HS-27A (cell line): ENCODE data around the gene SULT4A1.

Experiments
- DNase-seq: peaks from one replicate; pipeline ENCODE4 v3.0.0-alpha.2; 2012; ENCODE audit warnings: low read depth, missing footprints

The SULT4A1 gene

DNA sequence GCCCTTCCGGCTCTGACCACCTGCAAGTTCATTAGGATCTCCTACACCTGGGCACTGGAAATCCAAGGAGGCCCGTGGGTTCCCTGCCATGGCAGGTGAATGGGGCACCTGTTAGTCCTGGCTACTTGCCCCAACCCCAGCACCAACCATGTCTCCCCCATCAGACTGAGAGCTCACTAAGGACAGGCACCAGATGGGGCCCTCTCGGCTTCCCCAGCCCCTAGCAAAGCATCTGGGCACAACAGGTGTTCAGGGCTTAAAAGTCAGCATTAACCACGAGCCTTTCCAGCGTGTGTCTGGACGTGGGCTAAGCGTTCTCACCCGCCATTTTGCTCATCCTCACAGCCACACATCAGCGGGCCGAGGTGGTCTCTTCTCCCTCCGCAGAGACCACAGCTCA lies 2.2 kb downstream of the SULT4A1 start:
- no peak for DNase-seq

DNA sequence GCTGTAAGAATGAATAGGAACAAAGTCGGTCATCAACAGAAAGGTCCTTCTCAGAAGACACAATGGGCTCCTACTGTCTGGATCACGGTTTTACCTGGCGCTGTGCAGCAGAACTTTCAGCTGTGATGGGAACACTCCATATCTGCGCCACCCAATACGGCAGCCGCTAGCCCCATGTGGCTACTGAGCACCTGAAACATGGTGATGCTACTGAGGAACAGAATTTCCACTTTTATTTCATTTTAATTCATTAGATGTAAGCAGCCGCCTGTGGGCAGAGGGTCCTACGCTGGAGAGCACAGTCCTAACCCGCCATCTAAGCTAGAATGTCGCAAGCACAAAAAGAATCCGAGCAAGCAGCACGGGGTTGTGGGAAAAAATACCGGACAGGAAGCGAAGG lies 2.7 kb downstream of the SULT4A1 start:
- no peak for DNase-seq

DNA sequence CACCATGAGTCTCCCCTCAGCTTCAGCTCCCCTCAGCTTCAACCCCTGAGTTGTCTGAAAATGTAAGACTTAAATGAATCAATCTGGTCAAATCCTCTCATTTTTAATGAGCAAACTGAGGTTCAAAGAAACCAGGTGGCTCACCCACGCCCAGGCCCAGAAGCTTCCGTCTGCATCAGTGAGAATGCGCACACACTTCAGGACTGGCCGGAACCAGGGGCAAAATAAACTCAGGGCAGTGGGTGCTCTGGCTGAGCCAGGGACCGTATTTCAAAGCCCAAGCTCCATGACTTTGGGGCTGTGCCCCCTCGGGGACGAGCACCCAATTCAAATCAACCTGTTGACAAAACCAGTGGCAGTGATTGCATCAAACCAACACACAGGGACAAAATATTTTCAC lies 3.1 kb downstream of the SULT4A1 start:
- no peak for DNase-seq

DNA sequence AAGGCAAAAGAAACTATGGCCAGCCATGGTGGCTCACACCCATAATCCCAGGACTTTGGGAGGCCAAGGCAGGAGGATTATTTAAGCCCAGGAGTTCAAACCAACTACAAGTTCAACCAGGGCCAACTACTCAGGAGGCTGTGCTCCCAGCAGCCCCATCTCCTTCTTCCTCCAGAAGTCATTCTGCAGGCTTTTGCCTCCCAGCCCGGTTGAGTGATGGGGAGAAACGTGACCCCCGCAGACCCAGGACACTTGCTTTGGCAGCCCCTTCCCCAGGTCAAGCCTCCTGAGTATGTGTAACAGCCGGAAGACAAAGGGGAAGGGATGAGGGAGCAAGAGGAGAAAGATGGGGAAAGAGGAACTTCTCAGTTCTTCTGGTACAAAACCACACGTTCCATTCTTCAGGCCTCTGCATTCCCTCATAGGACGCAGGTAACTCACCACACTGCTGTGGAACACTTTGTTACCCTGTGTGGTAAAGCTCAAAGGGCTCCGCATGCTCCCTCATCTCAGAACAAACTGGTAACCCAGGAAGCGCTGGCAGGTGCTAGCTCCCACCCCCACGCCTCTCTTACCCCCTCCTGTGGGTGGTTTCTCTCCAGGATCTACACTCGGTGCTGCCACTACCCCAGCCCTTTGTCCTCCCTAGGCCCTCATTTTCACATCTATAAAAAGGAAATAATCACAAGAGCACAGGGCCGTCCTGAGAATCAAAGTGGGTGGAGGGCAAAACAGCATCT lies 4.0 kb downstream of the SULT4A1 start:
- DNase-seq = no peak

DNA sequence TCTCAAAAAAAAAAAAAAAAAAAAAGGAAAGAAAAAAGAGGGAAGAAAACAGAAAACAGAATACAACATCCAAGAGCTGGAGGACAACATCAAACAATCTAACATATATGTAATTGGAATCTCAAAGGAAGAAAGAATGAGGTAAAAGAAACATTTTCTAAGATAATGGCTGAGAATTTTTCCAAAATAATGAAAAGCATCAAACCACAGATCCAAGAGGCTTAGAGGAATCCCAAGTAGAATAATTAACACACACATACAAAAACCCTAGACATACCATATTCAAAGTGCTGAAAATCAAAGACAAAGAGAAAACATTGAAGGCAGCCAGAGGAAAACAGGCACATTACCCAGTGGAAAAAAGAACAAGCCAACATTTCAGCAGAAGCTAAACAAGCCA lies 4.9 kb downstream of the SULT4A1 start:
- DNase-seq = no peak

DNA sequence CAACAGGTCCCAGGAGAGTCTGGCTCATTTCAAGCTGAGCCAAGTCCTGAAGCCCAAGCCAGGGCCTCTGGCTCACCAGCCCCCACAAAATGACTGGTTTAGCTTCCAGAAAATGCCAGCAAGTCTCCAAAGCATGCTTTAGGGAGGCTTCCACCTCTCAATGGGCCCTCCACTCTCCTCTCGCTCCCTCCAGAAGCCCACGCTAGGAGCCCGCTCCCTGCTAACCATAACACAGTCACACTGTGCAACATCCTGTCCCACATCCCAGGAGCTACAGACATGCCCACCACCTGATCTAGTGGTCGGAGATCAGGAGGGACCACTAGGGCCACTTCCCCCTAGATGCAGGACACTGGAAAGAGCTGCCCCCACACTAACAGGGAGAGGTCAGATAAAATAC lies 6.9 kb downstream of the SULT4A1 start:
- DNase-seq = no peak

DNA sequence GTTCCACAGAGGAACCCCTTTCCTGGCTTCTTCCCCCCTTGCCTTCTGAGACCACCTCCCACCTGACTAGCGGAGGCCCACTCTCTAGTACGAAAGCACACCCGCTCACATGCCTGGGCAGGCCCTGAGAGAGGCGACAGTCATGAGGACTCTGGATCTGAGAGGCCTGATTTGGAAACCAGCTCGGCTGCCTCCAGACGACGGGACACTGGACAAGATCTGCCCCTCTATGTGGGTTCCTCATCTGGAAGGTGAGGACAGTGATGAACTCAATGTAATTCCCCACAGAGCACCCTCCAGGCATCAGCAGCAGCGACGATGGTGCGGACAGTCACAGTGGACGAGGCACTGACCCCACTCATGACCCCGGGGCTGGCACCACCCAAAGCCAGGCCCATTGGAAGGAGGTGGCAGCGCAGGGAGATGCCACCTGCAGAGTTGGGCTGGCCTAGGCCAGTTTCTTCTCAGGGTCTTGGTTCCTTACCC lies 7.5 kb downstream of the SULT4A1 start:
- no peak for DNase-seq

DNA sequence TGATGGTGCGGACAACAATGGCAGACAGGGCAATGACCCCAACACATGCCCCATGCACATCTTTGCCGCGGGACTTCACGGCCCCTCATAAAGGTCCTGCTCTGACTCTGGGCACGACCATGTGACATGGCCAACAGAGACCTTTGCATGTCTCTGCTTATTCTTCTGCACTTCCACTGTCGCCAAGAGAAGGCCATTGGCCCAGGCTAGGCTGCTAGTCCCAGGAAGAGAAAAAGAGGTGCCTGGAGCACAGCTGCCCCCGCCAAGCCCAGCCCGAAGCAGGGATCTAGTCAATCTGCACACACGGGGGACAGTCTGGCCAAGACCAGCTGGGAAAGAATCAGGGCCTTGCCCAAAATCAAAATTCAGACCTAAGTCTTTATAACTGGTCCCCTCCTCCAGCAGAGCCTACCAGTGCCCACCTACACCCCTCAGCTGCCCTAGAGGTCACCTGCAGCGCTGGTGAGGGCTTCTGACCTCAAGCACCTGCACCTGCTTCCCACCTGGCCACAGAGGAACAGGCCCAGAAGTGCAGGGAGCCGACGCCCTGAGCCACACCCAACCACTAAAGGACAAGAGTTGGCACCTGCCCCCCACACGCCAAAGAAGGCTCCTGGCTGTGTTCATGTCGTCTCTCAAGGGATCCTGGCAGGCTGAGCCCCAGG lies 8.1 kb downstream of the SULT4A1 start:
- no peak for DNase-seq

DNA sequence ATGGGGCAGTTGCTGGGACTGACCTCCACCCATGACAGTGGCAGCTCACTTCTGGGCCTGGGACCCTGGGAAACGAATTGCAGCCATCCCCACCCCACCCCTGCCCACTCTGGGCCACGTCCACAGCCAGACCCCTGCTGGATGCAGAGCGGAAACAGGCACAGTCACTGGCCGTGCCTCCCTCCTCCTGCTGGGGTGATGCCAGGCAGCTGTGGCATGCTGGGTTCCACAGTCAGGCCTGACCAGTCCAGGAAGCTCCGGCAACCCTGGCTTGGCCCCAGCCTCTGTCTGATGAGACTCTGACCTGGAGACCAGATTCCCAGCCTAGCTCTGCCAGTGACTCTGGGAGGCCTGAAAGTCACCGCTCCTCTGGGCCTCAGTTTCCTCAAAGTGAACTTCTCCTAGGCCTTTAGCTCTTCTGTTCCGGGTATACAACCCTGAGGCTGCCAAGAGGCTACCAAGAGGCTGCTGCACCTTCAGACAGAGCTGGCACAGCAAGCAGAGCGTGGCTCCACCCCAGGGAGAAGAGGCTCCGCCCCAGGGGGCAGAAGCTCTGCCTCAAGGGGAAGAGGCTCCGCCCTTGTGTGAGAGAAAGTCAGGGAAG lies 8.9 kb downstream of the SULT4A1 start:
- no peak for DNase-seq

DNA sequence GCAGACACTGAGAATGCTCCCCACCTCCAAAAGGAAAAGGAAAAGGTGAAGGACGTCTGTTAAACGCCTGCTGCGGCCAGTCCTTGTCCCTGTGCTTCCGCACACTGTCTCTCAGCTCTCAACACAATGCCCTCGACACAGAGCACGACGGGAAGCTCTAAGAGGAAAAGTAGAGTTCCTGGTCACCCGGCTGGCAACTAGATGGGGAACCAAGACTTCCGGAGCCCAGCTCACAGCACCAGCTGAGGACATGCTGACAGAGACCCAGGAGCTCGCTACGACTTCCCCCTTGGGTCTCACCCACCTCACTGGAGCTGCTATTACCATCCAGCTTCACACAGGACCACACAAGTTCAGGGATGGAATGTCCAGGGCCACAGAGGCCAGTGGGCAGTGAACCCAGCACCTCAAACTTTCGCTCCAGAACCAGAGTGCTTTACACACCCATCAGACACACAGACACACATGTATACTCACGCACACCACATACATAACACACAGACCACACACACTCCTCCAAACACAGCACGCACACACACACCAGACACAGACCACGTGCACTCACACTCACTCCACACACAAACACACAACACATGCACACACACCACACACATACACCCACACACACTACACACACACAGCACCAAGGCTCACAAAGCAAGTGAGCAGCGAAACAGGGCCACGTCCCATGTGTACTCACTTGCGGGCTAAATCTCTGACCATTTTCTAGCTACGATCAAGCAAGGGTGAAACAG lies 9.6 kb downstream of the SULT4A1 start:
- no peak for DNase-seq

DNA sequence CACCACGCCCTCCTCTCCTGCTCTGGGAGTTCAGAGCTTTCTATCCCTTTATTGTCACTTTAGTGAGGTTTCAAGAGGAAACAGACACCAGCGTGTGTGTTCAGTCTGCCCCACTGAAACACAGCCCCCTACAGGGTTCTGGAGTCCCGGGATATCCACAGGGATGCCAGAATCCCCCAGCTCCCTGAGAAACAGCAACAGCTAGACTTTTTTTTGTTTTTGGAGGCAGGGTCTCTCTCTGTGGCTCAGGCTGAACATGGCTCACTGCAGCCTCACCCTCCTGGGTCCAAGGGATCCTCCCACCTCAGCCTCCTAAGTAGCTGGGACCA lies 10.4 kb downstream of the SULT4A1 start:
- no peak for DNase-seq

DNA sequence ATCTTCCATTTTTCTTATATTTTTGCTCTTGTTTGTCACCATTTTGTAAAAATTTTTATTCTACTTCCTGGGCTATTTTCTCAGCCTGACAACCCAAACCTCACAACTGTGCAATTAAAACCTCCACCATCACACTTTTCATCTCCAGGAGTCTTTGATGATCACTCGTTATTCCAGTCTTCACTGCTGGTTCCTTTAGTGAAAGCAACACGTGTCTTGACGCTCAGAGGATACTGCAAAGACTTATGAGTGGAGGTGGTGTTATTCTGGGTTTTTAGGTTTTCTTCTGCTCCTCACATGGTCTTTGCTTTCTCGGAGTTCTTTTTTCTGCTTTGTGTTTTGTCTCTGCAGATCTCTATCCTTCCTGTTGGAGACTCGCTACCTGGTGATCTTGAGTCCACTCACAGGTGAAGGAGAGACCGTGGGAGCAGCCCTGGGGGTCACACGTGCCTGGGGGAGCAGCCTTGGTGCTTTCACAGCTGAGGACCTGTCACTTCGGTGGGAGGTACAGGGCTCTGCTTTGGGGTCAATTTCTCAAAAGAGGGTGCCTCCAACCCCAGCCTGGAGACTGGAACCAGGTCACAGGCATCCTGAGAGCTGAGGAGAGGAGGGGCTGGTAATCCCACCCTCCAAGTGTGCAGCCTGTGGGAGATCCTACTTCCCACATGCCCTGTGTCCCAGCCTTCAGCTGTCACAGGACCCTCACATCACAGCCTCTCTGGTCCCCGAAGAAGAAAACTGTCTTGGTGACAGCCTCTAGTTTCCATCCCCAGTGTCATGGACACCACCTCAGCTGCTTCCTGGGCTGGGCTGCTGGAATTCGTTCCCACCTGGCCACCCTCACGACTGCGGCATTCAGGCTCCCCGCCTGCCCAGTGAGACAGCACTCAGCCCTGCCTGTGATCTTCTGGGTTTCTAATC lies 11.0 kb downstream of the SULT4A1 start:
- no peak for DNase-seq

DNA sequence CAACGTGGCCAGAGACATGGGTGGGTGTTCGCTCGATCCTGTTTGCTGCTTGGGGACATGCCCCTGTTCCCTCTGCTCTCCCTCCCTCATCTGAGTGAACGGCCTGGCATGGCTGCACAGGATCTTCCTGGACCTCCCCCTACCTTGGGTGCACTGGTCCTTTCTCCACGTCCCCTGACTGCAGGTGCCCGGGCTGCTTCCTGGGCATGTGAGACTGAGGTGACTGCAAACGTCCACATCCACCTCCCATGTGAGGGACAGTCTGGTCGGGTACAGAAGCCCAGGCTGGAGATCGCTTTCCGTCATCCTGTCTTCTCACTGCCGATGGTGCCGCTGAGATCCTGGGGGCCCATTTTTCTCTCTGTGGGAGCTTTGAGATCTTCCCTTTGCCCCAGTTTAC lies 11.8 kb downstream of the SULT4A1 start:
- no peak for DNase-seq

DNA sequence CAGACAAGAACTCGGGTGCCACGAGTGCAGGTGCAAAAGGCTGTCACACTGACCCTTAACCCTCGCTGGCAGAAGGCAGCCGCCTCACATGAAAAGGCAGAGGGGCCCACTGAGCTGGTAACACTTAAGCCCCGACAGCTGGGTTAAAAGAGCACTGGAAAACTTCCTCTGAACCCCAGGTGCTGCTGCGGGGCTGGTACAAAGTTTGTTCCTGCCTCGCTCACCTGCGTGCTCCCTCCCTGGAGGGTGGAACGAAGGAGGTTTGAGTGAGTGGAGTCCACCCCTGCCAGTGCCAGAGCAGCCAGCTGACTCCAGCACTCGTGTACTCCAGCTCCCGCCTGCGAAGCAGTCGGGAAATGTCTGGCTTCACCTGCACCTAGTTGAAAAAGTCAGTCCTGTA lies 12.6 kb downstream of the SULT4A1 start:
- no peak for DNase-seq

DNA sequence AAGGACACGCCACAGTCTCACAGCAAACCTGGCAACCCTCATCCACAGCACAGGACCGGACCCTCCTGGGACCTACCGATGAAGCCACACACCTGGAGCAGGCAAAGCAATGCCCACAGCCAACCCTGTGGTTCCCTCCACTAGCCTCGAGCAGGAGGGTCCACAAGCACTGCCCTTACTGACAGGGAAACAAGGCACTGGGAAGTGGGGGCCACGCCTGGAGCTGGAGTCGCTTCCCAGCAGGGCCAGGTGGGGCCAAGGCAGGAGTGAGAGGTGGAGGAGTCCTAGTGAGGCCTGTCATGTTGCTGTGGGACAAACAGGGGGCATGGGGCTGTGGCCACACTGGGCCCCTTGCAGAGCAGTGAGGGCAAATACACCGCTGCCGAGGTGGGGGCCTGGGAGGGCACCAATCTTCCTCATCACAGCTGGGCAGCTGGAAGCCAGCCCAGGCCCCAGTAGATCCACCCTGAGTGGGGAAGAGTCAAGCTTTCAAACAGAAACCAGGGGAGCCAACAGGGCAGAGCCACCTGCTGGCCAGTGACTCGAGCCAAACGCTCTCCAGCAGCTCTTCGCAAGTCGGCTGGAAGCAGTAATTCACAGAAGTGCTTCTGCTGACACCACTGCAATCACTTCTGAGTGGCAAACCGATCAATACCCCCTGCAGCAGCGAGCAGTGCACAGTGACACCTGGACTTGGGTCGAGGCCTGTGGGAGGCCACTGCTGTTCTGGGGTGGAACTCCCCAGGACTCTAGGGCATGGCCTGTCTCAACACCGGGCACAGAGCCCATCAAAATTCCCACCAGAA lies 13.7 kb downstream of the SULT4A1 start:
- no peak for DNase-seq

DNA sequence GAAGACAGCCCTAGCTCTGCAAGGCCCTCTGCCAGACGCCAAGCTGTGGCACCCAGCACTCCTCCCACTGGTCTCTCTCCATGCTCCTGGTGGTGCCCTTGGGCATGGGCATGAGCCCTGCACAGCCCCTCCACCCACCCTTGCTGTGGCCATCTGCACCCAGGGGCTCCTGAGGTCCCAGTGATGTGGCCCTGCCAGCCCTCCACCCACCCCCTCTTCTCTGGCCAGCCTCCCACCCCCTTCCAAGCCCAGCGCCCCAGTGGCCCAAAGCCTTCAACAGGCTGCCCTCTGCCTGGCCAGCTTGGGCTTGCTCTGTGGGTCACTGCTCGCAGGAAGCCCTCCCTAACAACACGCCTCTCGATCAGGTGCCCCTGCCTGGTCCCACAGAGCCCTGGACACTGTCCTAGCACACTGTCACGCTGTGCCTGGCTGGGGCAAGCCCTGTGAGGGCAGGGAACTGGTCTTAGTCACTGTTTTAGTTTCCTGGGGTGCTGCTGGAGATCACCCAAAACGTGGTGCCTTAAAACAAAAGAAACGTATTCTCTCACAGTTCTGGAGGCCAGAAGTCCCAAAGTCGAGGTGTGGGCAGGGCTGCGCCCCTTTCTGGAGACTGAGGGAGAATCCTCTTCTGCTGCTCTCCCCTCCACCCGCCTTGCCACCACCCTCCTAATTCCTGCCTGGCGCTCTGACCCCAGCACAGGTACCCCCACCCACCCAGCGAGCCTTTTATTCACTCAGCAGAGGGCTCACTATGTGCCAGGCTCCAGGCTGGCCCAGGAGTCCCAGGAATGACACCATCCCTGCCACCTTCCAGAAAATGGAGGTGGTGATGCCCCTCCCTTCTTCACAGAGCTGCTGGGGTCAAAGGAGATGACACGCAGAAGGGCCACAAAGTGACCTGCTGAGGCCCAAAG lies 14.7 kb downstream of the SULT4A1 start:
- DNase-seq = no peak

DNA sequence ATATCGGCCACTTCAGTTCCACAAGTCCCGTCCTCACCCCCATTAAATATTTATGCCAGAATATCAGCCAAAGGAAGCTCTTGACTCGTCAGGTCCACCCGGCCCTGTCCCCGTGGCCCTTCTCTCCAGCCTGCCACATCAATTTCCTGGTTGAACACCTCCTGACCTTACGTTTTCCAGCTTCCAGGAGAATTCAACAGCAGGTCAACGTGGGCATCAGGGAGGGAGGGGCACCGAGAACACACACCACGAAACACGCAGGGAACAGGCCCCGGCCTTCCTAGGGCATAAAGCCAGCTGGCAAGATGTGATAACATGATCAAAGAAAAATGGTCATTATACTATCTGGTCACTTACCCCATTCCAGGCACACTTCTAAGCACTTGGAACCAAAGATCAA lies 15.3 kb downstream of the SULT4A1 start:
- DNase-seq = no peak

DNA sequence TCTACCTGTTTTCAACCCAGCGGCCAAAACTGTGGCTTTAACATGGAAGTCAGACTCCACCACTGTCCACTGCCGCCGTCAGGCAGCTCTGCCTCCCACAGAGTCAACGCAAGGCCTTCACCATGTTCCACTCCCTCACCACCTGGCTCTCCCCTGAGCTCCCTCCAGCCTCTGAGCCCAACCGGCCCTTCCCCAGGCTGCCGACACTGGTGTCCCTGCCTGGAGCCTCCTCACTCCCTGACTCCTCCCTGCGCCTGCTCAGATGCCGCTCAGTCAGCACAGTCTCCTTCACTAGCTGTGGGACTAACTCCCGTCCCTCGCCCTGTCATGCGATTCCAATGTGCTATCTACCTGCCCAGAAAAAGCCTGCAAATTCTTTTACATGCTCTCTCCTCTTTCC lies 16.3 kb downstream of the SULT4A1 start:
- DNase-seq = no peak
